Measurements from ENCODE around the gene RHBDD3. TPM values are rescaled to one million over a fixed set of nuclear protein-coding genes. Genes with fewer than 3 reads are reported as not detected.

RHBDD3 gene
- total RNA-seq, 2 experiments from 2014 or later = 17.6 to 20.5 TPM

- Mint-ChIP-seq H3K27ac (no peak overlapping the region), H3K9me3 (no peaks in the 10 kb centered on the region), H3K4me1 (ENCODE audit: low read depth) (no peaks in the 10 kb centered on the region), H3K36me3 (ENCODE audit: low read depth) (no peaks in the 10 kb centered on the region), H3K4me3 (no peak overlapping the region), H3K27me3 (ENCODE audit: low read depth) (no peaks in the 10 kb centered on the region)
- intact Hi-C loops (cut with micrococcal nuclease) = no loop called here
- CTCF ChIA-PET = no interaction called here
- DNase-seq = no peak
These were observed 53.5 kb downstream of the RHBDD3 start for GRCh38 chr22:29214232-29214631.

DNA sequence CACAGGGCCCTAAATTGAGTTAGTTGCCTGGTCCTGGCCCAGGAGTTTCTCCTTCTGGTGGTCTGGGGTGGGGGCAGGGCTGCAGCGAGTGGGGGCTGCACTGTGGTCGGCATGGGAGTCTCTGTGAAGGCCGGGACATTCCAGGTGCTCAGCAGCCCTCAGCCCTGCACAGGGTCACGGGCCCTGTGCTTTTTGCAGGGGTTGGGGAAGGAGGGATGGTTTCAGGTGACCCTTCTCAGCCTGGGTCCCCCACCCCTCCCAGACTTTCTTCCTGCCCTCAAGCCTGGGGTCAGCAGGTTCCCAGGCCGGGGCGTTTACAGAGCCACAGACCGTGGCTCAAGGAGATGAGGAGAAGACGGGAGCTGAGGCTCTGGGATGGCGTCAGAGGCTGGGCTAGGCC is 54.3 kb downstream of the RHBDD3 start:
- CTCF ChIA-PET = no interaction called here
- H3K27me3 Mint-ChIP-seq (ENCODE audit: low read depth) = no peaks in the 10 kb centered on the region

DNA sequence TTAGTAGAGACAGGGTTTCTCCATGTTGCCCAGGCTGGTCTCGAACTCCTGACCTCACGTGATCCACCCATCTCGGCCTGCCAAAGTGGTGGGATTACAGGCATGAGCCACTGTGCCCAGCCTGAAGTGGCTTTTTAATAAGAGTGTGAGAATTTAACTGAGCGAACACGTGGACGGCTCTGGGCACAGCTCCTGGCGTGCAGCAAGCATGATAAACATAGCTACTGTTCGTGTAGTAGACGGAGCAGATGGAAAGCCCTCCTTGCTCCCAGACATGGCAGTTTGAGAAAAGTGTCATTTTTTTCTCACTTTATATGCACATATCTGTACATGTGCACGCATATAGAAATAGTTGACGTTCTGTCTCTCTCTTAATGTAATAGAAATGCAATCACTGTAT is 55.0 kb downstream of the RHBDD3 start:
- Mint-ChIP-seq H3K27ac (no peak overlapping the region), H3K4me3 (no peak overlapping the region), H3K9me3 (no peaks in the 10 kb centered on the region), H3K4me1 (ENCODE audit: low read depth) (no peaks in the 10 kb centered on the region), H3K36me3 (ENCODE audit: low read depth) (no peaks in the 10 kb centered on the region), H3K27me3 (ENCODE audit: low read depth) (peaks cover under 1% of the 10 kb centered on the region)
- intact Hi-C loops (cut with micrococcal nuclease) = no loop called here
- no peak for DNase-seq
- CTCF ChIA-PET = no interaction called here

More for the DNA sequence above, 54.3 kb downstream of the RHBDD3 start:
- H3K27ac Mint-ChIP-seq = no peak overlapping the region
- no peak overlapping the region for H3K4me3 Mint-ChIP-seq
- no peaks in the 10 kb centered on the region for H3K4me1 Mint-ChIP-seq (ENCODE audit: low read depth)
- no peaks in the 10 kb centered on the region for H3K36me3 Mint-ChIP-seq (ENCODE audit: low read depth)
- DNase-seq = no peak
- intact Hi-C loops (cut with micrococcal nuclease) = no loop called here
- no peaks in the 10 kb centered on the region for H3K9me3 Mint-ChIP-seq

DNA sequence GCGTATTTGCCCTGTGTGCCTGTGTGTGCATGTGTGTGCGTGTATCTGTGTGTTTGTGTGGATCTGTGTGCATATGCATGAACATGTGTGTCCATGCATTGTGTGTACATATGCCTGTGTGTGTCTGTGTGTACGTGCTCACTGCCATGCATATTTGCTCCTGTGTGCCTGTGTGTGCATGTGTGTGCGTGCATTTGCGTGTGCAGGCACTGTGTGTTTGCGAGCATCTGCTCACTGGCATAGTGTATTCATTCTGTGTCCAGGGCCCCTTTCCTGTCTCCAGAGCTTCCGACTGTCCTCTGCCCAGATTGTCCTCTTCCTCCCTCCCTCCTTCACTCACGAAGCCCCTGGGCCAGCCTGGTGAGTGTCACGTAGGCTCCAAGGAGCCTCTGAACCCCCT is 56.3 kb downstream of the RHBDD3 start:
- CTCF ChIA-PET = no interaction called here
- no peak for DNase-seq
- no peaks in the 10 kb centered on the region for H3K36me3 Mint-ChIP-seq (ENCODE audit: low read depth)
- no peak overlapping the region for H3K4me3 Mint-ChIP-seq
- H3K4me1 Mint-ChIP-seq (ENCODE audit: low read depth) = no peaks in the 10 kb centered on the region
- H3K9me3 Mint-ChIP-seq = no peaks in the 10 kb centered on the region
- H3K27me3 Mint-ChIP-seq (ENCODE audit: low read depth) = peaks cover 13% of the 10 kb centered on the region
- intact Hi-C loops (cut with micrococcal nuclease) = no loop called here
- no peak overlapping the region for H3K27ac Mint-ChIP-seq

DNA sequence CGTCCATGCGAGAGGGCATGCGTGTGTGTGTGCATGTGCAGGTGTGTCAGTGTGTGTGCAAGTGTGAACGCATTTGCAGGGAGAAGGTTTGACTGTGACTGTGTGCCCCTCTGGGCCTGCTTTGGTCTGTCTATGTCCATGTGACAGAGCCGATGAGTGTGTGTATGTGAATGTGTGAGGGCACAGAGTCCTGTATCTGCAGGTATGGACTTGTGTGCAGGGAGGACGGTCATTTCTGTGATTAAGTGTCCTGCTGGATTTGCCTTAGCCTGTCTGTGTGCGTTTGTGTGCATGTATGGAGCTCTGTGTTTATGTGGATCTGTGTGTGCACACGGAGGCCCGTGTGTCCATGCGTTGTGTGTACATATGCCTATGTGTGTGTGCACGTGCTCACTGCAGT is 56.7 kb downstream of the RHBDD3 start:
- no peak overlapping the region for H3K27ac Mint-ChIP-seq
- no peak for DNase-seq
- no peaks in the 10 kb centered on the region for H3K4me1 Mint-ChIP-seq (ENCODE audit: low read depth)
- H3K9me3 Mint-ChIP-seq = no peaks in the 10 kb centered on the region
- intact Hi-C loops (cut with micrococcal nuclease) = no loop called here
- peaks cover 17% of the 10 kb centered on the region for H3K27me3 Mint-ChIP-seq (ENCODE audit: low read depth)
- CTCF ChIA-PET = interaction anchor here (1.1 kb wide), 1 partner anchor 35 kb away, joined by 9 read pairs; no protein-coding TSS in a partner anchor
- no peak overlapping the region for H3K4me3 Mint-ChIP-seq
- H3K36me3 Mint-ChIP-seq (ENCODE audit: low read depth) = no peaks in the 10 kb centered on the region

Other genes with a start within 250 kb of the RHBDD3 start
- gene C22orf31, start 206.2 kb downstream of the RHBDD3 start, total RNA-seq = not detected
- gene KREMEN1, start 194.9 kb downstream of the RHBDD3 start, total RNA-seq = under 1 TPM; 0.17 to 0.35 TPM
- gene EMID1, start 62.1 kb downstream of the RHBDD3 start, total RNA-seq = not detected
- gene EWSR1, start 287 bp upstream of the RHBDD3 start, total RNA-seq = 100 to 1,000 TPM; 274 to 303 TPM
- gene GAS2L1, start 38.7 kb upstream of the RHBDD3 start, total RNA-seq = under 1 TPM; 0.12 to 0.26 TPM
- not detected for gene RASL10A, start 47.7 kb upstream of the RHBDD3 start, total RNA-seq
- gene AP1B1, start 120.6 kb upstream of the RHBDD3 start, total RNA-seq = 10 to 100 TPM; 52.0 to 52.2 TPM
- gene RFPL1, start 170.6 kb upstream of the RHBDD3 start, total RNA-seq = not detected
- gene NEFH, start 212.2 kb upstream of the RHBDD3 start, total RNA-seq = 1 to 10 TPM; 2.5 to 3.5 TPM

Measured in activated naive CD4-positive, alpha-beta T cell treated with anti-CD3 and anti-CD28 coated beads for 36 hours (primary cell).